GM12891 (cell line): ENCODE results near the gene MCU.

Source experiments
- DNase-seq: peaks from one replicate; pipeline ENCODE4 v3.0.0; 2011; ENCODE audit warnings: low spot score; ENCODE audit not compliant: insufficient read length
- FAIRE-seq: peaks from 2 replicates; lab custom pipeline; 2011; peaks lifted over from hg19 to GRCh38; lab: Jason Lieb, UNC
- PAX5 ChIP-seq: IDR thresholded peaks from 2 replicates; pipeline ENCODE4 v1.6.1; 2011; ENCODE audit warnings: low read length, moderate library complexity, mild to moderate bottlenecking; ENCODE audit not compliant: insufficient read depth, severe bottlenecking
- POLR2A ChIP-seq: IDR thresholded peaks from 2 replicates; pipeline ENCODE4 v1.6.1; 2011; ENCODE audit warnings: low read depth, low read length, control low read depth
- POLR2AphosphoS5 ChIP-seq: IDR thresholded peaks from 2 replicates; pipeline ENCODE4 v1.6.1; 2011; ENCODE audit warnings: low read depth, low read length, control low read depth
- POU2F2 ChIP-seq: IDR thresholded peaks from 2 replicates; pipeline ENCODE4 v1.6.1; 2011; ENCODE audit warnings: low read depth, mild to moderate bottlenecking, control low read depth, low read length, moderate library complexity
- SPI1 ChIP-seq: IDR thresholded peaks from 2 replicates; pipeline ENCODE4 v1.6.1; 2011; ENCODE audit warnings: low read depth, low read length, control low read depth
- TAF1 ChIP-seq: IDR thresholded peaks from 2 replicates; pipeline ENCODE4 v1.6.1; 2011; ENCODE audit warnings: low read depth, low read length, control low read depth

MCU gene

GRCh38 chr10:72883861-72884260 lies 191.9 kb downstream of the MCU start:
- no peak for FAIRE-seq
- TF ChIP-seq POU2F2, result no peak
- TF ChIP-seq POLR2A, result no peak
- TF ChIP-seq POLR2AphosphoS5, result no peak
- no peak for TF ChIP-seq SPI1
- no peak for TF ChIP-seq PAX5
- TF ChIP-seq TAF1, result no peak
- no peak for DNase-seq

- DNase-seq (no peak), FAIRE-seq (no peak)
- no peak for TF ChIP-seq POLR2AphosphoS5
These were observed 194.0 kb downstream of the MCU start for GRCh38 chr10:72885953-72886352.

- no peak for FAIRE-seq
- no peak for DNase-seq
- TF ChIP-seq PAX5 (no peak), TAF1 (no peak), POU2F2 (no peak), POLR2A (no peak), SPI1 (no peak), POLR2AphosphoS5 (no peak)
These were observed 194.7 kb downstream of the MCU start for GRCh38 chr10:72886621-72887020.

- FAIRE-seq (no peak), DNase-seq (no peak)
- TF ChIP-seq TAF1 (no peak), SPI1 (no peak), PAX5 (no peak), POU2F2 (no peak), POLR2AphosphoS5 (no peak), POLR2A (no peak)
These were observed 195.1 kb downstream of the MCU start for GRCh38 chr10:72887043-72887442.

GRCh38 chr10:72888151-72888638 lies 196.3 kb downstream of the MCU start:
- no peak for FAIRE-seq
- no peak for DNase-seq
- no peak for TF ChIP-seq POU2F2
- TF ChIP-seq PAX5, result no peak
- TF ChIP-seq TAF1, result no peak
- TF ChIP-seq SPI1, result no peak
- no peak for TF ChIP-seq POLR2A
- no peak for TF ChIP-seq POLR2AphosphoS5

GRCh38 chr10:72889391-72889831 lies 197.5 kb downstream of the MCU start:
- DNase-seq, result no peak
- no peak for TF ChIP-seq POLR2A
- TF ChIP-seq POU2F2, result no peak
- no peak for TF ChIP-seq TAF1
- no peak for TF ChIP-seq POLR2AphosphoS5
- no peak for TF ChIP-seq PAX5
- no peak for TF ChIP-seq SPI1
- no peak for FAIRE-seq

GRCh38 chr10:72890086-72890485 lies 198.1 kb downstream of the MCU start:
- TF ChIP-seq POLR2AphosphoS5 (no peak), SPI1 (no peak)
- DNase-seq (no peak), FAIRE-seq (peak; percentile 38)

GRCh38 chr10:72893136-72893798 lies 201.3 kb downstream of the MCU start, which contains the start of gene OIT3:
OIT3 (plus strand) TSS chr10:72893739; CDS start chr10:72893799, 60 bp downstream.
- FAIRE-seq (no peak), DNase-seq (no peak)
- TF ChIP-seq POLR2A, result no peak
- TF ChIP-seq POU2F2, result no peak

GRCh38 chr10:72895236-72895850 lies 203.4 kb downstream of the MCU start:
- TF ChIP-seq TAF1 (no peak), PAX5 (no peak), POU2F2 (no peak), POLR2AphosphoS5 (no peak), SPI1 (no peak), POLR2A (no peak)
- DNase-seq, result no peak
- FAIRE-seq, result no peak

- no peak for TF ChIP-seq POLR2AphosphoS5
- no peak for TF ChIP-seq SPI1
- DNase-seq (no peak), FAIRE-seq (no peak)
These were observed 206.7 kb downstream of the MCU start for GRCh38 chr10:72898616-72899015.
